ENCODE data around the gene NFIC. TPM values are rescaled to one million over a fixed set of nuclear protein-coding genes. Genes with fewer than 3 reads are reported as not detected.

NFIC gene
- polyA plus RNA-seq, 1 donor from 2014 or later, result 0.24 TPM

DNA sequence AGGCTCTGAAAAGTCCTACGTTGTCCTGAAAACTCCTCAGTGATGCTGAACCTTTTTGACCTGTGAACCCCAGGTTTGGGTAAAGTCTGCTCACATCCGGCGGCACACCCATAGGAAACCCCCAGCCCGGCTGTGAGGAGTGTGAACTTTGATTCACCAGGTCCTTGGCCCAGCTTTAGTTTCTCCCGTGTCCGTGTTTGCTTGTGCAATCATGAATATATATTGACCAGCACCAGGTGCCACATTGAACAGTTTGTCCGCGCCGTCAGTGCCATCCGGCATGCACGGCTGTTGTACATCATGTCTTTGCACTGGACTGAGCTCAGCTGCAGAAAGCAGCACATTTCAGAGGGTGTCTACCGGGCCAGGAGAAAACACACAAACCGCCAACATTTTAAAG is 45.3 kb downstream of the NFIC start:
- no peaks in the 10 kb centered on the region for H3K36me3 ChIP-seq (ENCODE audit: insufficient read depth, low read length)
- H3K4me3 ChIP-seq (ENCODE audit: low read length), result no peak overlapping the region
- TF ChIP-seq, protein P1, sequence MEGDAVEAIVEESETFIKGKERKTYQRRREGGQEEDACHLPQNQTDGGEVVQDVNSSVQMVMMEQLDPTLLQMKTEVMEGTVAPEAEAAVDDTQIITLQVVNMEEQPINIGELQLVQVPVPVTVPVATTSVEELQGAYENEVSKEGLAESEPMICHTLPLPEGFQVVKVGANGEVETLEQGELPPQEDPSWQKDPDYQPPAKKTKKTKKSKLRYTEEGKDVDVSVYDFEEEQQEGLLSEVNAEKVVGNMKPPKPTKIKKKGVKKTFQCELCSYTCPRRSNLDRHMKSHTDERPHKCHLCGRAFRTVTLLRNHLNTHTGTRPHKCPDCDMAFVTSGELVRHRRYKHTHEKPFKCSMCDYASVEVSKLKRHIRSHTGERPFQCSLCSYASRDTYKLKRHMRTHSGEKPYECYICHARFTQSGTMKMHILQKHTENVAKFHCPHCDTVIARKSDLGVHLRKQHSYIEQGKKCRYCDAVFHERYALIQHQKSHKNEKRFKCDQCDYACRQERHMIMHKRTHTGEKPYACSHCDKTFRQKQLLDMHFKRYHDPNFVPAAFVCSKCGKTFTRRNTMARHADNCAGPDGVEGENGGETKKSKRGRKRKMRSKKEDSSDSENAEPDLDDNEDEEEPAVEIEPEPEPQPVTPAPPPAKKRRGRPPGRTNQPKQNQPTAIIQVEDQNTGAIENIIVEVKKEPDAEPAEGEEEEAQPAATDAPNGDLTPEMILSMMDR (IDR thresholded peaks at IDR 0.05; ENCODE audit: poor library complexity, severe bottlenecking), result no peak
- TF ChIP-seq POLR2AphosphoS5 (IDR thresholded peaks at IDR 0.05) (no peak), SMC3 (conservative IDR thresholded peaks at IDR 0.05; ENCODE audit: poor library complexity) (no peak), EP300 (conservative IDR thresholded peaks at IDR 0.05; ENCODE audit: poor library complexity, severe bottlenecking) (no peak), MXI1 (conservative IDR thresholded peaks at IDR 0.05; ENCODE audit: poor library complexity, severe bottlenecking) (no peak), TAF1 (IDR thresholded peaks at IDR 0.05; ENCODE audit: low read depth) (no peak), EZH2 (IDR thresholded peaks at IDR 0.05; ENCODE audit: borderline replicate concordance, insufficient read depth, low read length, poor library complexity, severe bottlenecking) (no peak), RAD21 (conservative IDR thresholded peaks at IDR 0.05) (no peak)
- TF ChIP-seq, protein P2, sequence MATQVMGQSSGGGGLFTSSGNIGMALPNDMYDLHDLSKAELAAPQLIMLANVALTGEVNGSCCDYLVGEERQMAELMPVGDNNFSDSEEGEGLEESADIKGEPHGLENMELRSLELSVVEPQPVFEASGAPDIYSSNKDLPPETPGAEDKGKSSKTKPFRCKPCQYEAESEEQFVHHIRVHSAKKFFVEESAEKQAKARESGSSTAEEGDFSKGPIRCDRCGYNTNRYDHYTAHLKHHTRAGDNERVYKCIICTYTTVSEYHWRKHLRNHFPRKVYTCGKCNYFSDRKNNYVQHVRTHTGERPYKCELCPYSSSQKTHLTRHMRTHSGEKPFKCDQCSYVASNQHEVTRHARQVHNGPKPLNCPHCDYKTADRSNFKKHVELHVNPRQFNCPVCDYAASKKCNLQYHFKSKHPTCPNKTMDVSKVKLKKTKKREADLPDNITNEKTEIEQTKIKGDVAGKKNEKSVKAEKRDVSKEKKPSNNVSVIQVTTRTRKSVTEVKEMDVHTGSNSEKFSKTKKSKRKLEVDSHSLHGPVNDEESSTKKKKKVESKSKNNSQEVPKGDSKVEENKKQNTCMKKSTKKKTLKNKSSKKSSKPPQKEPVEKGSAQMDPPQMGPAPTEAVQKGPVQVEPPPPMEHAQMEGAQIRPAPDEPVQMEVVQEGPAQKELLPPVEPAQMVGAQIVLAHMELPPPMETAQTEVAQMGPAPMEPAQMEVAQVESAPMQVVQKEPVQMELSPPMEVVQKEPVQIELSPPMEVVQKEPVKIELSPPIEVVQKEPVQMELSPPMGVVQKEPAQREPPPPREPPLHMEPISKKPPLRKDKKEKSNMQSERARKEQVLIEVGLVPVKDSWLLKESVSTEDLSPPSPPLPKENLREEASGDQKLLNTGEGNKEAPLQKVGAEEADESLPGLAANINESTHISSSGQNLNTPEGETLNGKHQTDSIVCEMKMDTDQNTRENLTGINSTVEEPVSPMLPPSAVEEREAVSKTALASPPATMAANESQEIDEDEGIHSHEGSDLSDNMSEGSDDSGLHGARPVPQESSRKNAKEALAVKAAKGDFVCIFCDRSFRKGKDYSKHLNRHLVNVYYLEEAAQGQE (IDR thresholded peaks at IDR 0.05; ENCODE audit: borderline replicate concordance), result no peak
- H2AFZ ChIP-seq (ENCODE audit: low read depth, low read length), result no peak overlapping the region
- H3K27ac ChIP-seq (ENCODE audit: low read length), result no peak overlapping the region
- H3K9me2 ChIP-seq (ENCODE audit: insufficient read depth, low read length), result no peaks in the 10 kb centered on the region
- no peaks in the 10 kb centered on the region for H3K79me2 ChIP-seq (replicated peaks; ENCODE audit: insufficient read depth, low read length)
- no peaks in the 10 kb centered on the region for H3F3A ChIP-seq (ENCODE audit: insufficient read depth, low read length, poor library complexity, severe bottlenecking)
- no peaks in the 10 kb centered on the region for H3K9me3 ChIP-seq (ENCODE audit: low read length)
- no peaks in the 10 kb centered on the region for H4K20me1 ChIP-seq (ENCODE audit: insufficient read depth)
- no peaks in the 10 kb centered on the region for H3K27me3 ChIP-seq (ENCODE audit: insufficient read depth, low read depth, low read length)
- no peak overlapping the region for H3K9ac ChIP-seq (ENCODE audit: low read length)
- H3K4me2 ChIP-seq (ENCODE audit: low read length), result no peak overlapping the region

DNA sequence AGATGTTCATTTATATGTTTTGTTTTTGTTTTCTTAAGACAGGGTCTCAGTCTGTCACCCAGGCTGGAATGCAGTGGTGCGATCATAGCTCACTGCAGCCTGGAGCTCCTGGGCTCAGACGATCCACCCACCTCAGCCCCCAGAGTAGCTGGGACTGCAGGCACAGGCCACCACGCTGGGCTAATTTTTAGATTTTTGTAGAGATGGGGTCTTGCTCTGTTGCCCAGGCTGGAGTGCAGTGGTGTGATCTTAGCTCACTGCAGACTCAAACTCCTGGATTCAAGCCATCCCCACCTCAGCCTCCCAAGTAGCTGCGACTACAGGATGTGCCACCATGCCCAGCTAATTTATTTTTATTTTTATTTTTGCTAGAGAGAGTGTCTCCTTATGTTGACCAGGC is 45.7 kb downstream of the NFIC start:
- Histone ChIP-seq H3K79me2 (replicated peaks; ENCODE audit: insufficient read depth, low read length) (no peaks in the 10 kb centered on the region), H3K9me3 (ENCODE audit: low read length) (no peaks in the 10 kb centered on the region)

More for the DNA sequence above, 45.7 kb downstream of the NFIC start:
- Histone ChIP-seq H2AFZ (ENCODE audit: low read depth, low read length) (no peak overlapping the region), H3F3A (ENCODE audit: insufficient read depth, low read length, poor library complexity, severe bottlenecking) (no peaks in the 10 kb centered on the region), H3K4me3 (ENCODE audit: low read length) (no peak overlapping the region), H4K20me1 (ENCODE audit: insufficient read depth) (no peaks in the 10 kb centered on the region), H3K4me2 (ENCODE audit: low read length) (no peak overlapping the region), H3K27ac (ENCODE audit: low read length) (no peak overlapping the region), H3K9ac (ENCODE audit: low read length) (no peak overlapping the region), H3K36me3 (ENCODE audit: insufficient read depth, low read length) (no peaks in the 10 kb centered on the region), H3K9me2 (ENCODE audit: insufficient read depth, low read length) (no peaks in the 10 kb centered on the region), H3K27me3 (ENCODE audit: insufficient read depth, low read depth, low read length) (no peaks in the 10 kb centered on the region)
- no peak for TF ChIP-seq EZH2 (IDR thresholded peaks at IDR 0.05; ENCODE audit: borderline replicate concordance, insufficient read depth, low read length, poor library complexity, severe bottlenecking)
- no peak for TF ChIP-seq EP300 (conservative IDR thresholded peaks at IDR 0.05; ENCODE audit: poor library complexity, severe bottlenecking)
- TF ChIP-seq, protein P1 (IDR thresholded peaks at IDR 0.05; ENCODE audit: poor library complexity, severe bottlenecking), result no peak
- no peak for TF ChIP-seq MXI1 (conservative IDR thresholded peaks at IDR 0.05; ENCODE audit: poor library complexity, severe bottlenecking)
- no peak for TF ChIP-seq RAD21 (conservative IDR thresholded peaks at IDR 0.05)
- no peak for TF ChIP-seq SMC3 (conservative IDR thresholded peaks at IDR 0.05; ENCODE audit: poor library complexity)
- no peak for TF ChIP-seq TAF1 (IDR thresholded peaks at IDR 0.05; ENCODE audit: low read depth)
- no peak for TF ChIP-seq POLR2AphosphoS5 (IDR thresholded peaks at IDR 0.05)
- TF ChIP-seq, protein P2 (IDR thresholded peaks at IDR 0.05; ENCODE audit: borderline replicate concordance), result no peak
